Astrocyte (in vitro differentiated cells and primary cell): Measurements from ENCODE around the gene ATG7.

ENCODE experiments used
- EZH2 ChIP-seq: IDR thresholded peaks from 2 replicates; pipeline ENCODE4 v1.6.1; 2012; ENCODE audit warnings: mild to moderate bottlenecking, low read length, inconsistent platforms; ENCODE audit not compliant: insufficient read depth
- TF ChIP-seq, protein P1 (sequence below): IDR thresholded peaks from 2 replicates; pipeline ENCODE4 v1.5.1; 2011; ENCODE audit warnings: low read depth, mild to moderate bottlenecking, inconsistent platforms, low read length, moderate library complexity; ENCODE audit not compliant: insufficient read depth

DNA sequence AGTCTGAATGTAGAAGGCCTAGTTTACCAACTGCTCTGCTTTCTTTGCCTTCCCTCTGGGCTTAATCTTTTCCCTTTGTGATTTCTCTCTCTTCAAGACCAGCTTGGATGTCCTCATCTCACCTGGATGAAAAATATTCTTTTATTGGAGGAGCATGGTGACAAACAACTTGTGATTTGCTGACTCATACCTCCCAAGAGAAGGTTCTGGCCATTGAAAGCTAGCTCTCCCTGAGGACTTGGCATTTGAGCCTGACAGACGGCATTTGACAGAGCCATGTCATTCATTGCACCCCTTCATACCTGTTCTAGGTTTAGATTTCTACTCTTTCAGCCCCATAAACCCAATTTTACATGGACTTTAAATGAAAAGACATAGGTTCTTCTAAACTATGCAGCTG lies 33.3 kb downstream of the ATG7 start:
- TF ChIP-seq, protein P1, sequence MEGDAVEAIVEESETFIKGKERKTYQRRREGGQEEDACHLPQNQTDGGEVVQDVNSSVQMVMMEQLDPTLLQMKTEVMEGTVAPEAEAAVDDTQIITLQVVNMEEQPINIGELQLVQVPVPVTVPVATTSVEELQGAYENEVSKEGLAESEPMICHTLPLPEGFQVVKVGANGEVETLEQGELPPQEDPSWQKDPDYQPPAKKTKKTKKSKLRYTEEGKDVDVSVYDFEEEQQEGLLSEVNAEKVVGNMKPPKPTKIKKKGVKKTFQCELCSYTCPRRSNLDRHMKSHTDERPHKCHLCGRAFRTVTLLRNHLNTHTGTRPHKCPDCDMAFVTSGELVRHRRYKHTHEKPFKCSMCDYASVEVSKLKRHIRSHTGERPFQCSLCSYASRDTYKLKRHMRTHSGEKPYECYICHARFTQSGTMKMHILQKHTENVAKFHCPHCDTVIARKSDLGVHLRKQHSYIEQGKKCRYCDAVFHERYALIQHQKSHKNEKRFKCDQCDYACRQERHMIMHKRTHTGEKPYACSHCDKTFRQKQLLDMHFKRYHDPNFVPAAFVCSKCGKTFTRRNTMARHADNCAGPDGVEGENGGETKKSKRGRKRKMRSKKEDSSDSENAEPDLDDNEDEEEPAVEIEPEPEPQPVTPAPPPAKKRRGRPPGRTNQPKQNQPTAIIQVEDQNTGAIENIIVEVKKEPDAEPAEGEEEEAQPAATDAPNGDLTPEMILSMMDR: no peak
- TF ChIP-seq EZH2: no peak
